ENCODE data around the gene EPG5.

GRCh38 chr18:45802814-45803492 is 164.2 kb downstream of the EPG5 start:
- no peak for TF ChIP-seq CTCF (IDR thresholded peaks at IDR 0.05; ENCODE audit: insufficient read depth, low read length, poor library complexity, severe bottlenecking)
- no peak for TF ChIP-seq EZH2phosphoT487 (conservative IDR thresholded peaks at IDR 0.05; ENCODE audit: low read length)
